A673 (cell line): Measurements from ENCODE around the gene TEK. TPM values are rescaled to one million over a fixed set of nuclear protein-coding genes. Genes with fewer than 3 reads are reported as not detected.

Source experiments
- BruUV-seq: library from RNA; stranded (reverse); fragments of 400-500 nt; replicated peaks from 2 replicates; lab custom pipeline; 2021; lab: Mats Ljungman, UMichigan
- CTCF ChIA-PET: fragments of 300-600 bp; sonication (Branson Sonifier 250); formaldehyde crosslinking; loops from one replicate; lab custom pipeline; 2022; ENCODE audit warnings: antibody characterized with exemption; lab: Charles Lee
- POLR2A ChIA-PET: fragments of 300-600 bp; sonication (Branson Sonifier 250); formaldehyde crosslinking; loops from one replicate; lab custom pipeline; 2022; ENCODE audit warnings: antibody characterized with exemption; ENCODE audit not compliant: low non-redundant PET; lab: Charles Lee
- DNase-seq: peaks from one replicate; pipeline ENCODE4 v3.0.0-alpha.2; 2015; ENCODE audit warnings: low spot score
- H3K27ac ChIP-seq: fragments of 200-600 bp; sonication (generic); 2 replicates; pipeline ENCODE4 v1.5.1; 2016; ENCODE audit warnings: mixed run types, low read depth, mild to moderate bottlenecking, mixed read lengths, antibody characterized with exemption, low read length; ENCODE audit not compliant: poor library complexity, severe bottlenecking
- H3K27me3 ChIP-seq: fragments of 200-600 bp; sonication (generic); replicated peaks from 2 replicates; pipeline ENCODE4 v1.6.1; 2017; ENCODE audit warnings: mixed run types, low read depth, mild to moderate bottlenecking, mixed read lengths, antibody characterized with exemption, low read length; ENCODE audit not compliant: insufficient read depth, poor library complexity
- H3K36me3 ChIP-seq: fragments of 200-600 bp; sonication (generic); 2 replicates; pipeline ENCODE4 v1.6.1; 2016; ENCODE audit warnings: mixed run types, mild to moderate bottlenecking, mixed read lengths, antibody characterized with exemption, low read length; ENCODE audit not compliant: insufficient read depth, poor library complexity, severe bottlenecking
- H3K4me1 ChIP-seq: fragments of 200-600 bp; sonication (generic); 2 replicates; pipeline ENCODE4 v1.6.1; 2017; ENCODE audit warnings: mixed run types, mild to moderate bottlenecking, mixed read lengths, antibody characterized with exemption, low read length; ENCODE audit not compliant: insufficient read depth, poor library complexity, severe bottlenecking
- H3K4me3 ChIP-seq: fragments of 200-600 bp; sonication (generic); 2 replicates; pipeline ENCODE4 v1.5.1; 2016; ENCODE audit warnings: low read depth, mixed run types, mild to moderate bottlenecking, mixed read lengths, low read length; ENCODE audit not compliant: poor library complexity, severe bottlenecking
- H3K9me3 ChIP-seq: fragments of 200-600 bp; sonication (generic); 2 replicates; pipeline ENCODE4 v1.6.1; 2016; ENCODE audit warnings: mixed run types, low read depth, mild to moderate bottlenecking, mixed read lengths, antibody characterized with exemption, low read length; ENCODE audit not compliant: poor library complexity, severe bottlenecking
- CTCF ChIP-seq: fragments of 300-800, 200-600 bp; sonication (generic); conservative IDR thresholded peaks from 2 replicates; pipeline ENCODE4 v1.5.1; 2017; ENCODE audit warnings: low read depth, mild to moderate bottlenecking, antibody characterized with exemption, low read length, moderate library complexity, mixed read lengths
- EZH2 ChIP-seq: fragments of 200-600 bp; sonication (generic); IDR thresholded peaks from 2 replicates; pipeline ENCODE4 v1.6.1; 2017; ENCODE audit warnings: borderline replicate concordance, low read depth, mild to moderate bottlenecking, mixed read lengths, antibody characterized with exemption, low read length; ENCODE audit not compliant: poor library complexity, severe bottlenecking
- intact Hi-C: fragments of 100-400 bp; cut with micrococcal nuclease; formaldehyde crosslinking; loops from one replicate; pipeline ENCODE4 v1.10.0; 2022; ENCODE audit not compliant: unreplicated experiment
- total RNA-seq: library from RNA; stranded (reverse); gene quantifications from 2 replicates; pipeline ENCODE4 v1.2.3, GENCODE V29; 2021

Gene TEK
- total RNA-seq, 1 experiment from 2014 or later: not detected

- no peaks in the 10 kb centered on the region for H3K27me3 ChIP-seq
- ChIA-PET POLR2A (no interaction called here), CTCF (no interaction called here)
- no peak overlapping the region for H3K4me3 ChIP-seq
- no peak for DNase-seq
- no peak for TF ChIP-seq CTCF
- TF ChIP-seq EZH2: no peak
- BruUV-seq: no TSS peak
- intact Hi-C loops: no loop called here
- no peaks in the 10 kb centered on the region for H3K36me3 ChIP-seq
- H3K27ac ChIP-seq: no peak overlapping the region
- no peaks in the 10 kb centered on the region for H3K4me1 ChIP-seq
- no peaks in the 10 kb centered on the region for H3K9me3 ChIP-seq
Measured at GRCh38 chr9:27085456-27085855, 23.6 kb upstream of the TEK start.

- Histone ChIP-seq H3K27ac (no peak overlapping the region), H3K4me1 (no peaks in the 10 kb centered on the region), H3K9me3 (no peaks in the 10 kb centered on the region), H3K4me3 (no peak overlapping the region), H3K27me3 (no peaks in the 10 kb centered on the region), H3K36me3 (no peaks in the 10 kb centered on the region)
- ChIA-PET CTCF (no interaction called here), POLR2A (no interaction called here)
- no peak for DNase-seq
- intact Hi-C loops: no loop called here
- TF ChIP-seq CTCF: no peak
- no peak for TF ChIP-seq EZH2
- no TSS peak for BruUV-seq
Measured at GRCh38 chr9:27086818-27087680, 22.0 kb upstream of the TEK start.

- intact Hi-C loops: no loop called here
- no TSS peak for BruUV-seq
- no peak overlapping the region for H3K27ac ChIP-seq
- ChIA-PET POLR2A (no interaction called here), CTCF (no interaction called here)
- H3K36me3 ChIP-seq: no peaks in the 10 kb centered on the region
- no peaks in the 10 kb centered on the region for H3K9me3 ChIP-seq
- H3K4me1 ChIP-seq: no peaks in the 10 kb centered on the region
- TF ChIP-seq EZH2 (no peak), CTCF (no peak)
- H3K4me3 ChIP-seq: no peak overlapping the region
- DNase-seq: no peak
- H3K27me3 ChIP-seq: no peaks in the 10 kb centered on the region
Measured at GRCh38 chr9:27088981-27089380, 20.0 kb upstream of the TEK start.
